HG03095 (cell line): Measurements from ENCODE around the gene SSTR5.
"Not testable (repeated sequence)": the region's sequence is repeated elsewhere in the genome, so short reads cannot be mapped to it uniquely, and the experiment has no call there.

Experiments
- ATAC-seq: cut with Tn5 transposase; IDR thresholded peaks from one replicate; pipeline ENCODE4 v1.9.1; 2021; ENCODE audit warnings: moderate library complexity; ENCODE audit not compliant: unreplicated experiment

Gene SSTR5

DNA sequence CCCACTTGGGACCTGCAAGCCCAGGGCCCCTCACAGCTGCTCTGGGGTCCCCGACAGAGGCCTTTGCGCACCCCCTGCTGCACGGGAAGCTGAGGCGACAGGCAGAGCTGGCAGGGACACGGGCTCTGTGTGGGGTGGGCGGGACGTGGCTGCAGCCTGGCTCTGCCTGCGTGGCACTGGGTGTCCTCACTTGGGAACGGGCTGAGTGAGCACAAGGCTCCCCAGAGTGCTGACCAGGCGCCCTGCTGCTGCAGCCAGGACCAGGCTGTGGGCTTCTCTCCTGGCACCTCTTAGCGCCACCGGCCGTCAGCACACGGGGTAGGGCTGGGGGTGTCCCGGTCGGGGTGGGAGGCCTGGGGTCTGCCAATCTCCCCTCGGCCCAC is 16.9 kb downstream of the SSTR5 start:
- no peak for ATAC-seq

DNA sequence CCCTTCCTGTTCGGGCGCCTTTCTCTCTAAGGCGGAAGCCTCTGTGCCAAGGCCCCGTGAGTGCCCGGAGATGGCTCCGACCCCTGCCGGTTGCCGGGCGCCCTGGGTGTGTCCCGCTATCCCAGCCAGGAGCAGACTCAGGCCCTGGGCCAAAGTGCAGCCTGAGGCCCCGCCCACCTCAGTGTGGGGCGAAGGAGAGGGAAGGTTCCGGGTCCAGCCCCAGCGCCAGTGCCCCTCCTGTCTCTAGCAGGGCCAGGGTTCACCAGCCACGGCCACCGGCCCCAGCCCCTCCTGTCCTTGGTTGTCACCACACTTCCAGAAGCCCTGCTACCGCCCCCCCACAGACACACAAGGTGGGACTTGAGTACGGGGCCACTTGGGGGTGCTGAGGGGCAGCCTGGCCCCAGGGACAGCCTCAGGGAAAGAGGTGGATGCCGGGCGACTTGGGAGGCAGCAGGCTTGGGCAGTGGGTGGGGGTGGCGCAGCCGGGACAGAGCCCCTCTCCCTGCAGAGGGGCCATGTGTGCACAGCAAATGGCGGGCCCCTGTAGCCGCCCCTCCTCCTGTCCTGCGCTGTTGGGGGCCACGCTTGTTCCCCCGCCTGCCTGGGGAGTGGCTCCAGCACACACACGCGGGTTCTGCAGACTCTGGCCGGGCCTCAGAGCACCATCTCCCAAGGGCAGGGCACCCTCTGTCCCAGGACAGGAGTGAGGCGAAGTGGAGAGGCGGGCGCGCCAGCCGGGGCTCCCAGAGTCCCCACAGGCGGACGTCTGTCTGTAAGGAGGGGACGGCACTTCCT is 17.5 kb downstream of the SSTR5 start:
- no peak for ATAC-seq

DNA sequence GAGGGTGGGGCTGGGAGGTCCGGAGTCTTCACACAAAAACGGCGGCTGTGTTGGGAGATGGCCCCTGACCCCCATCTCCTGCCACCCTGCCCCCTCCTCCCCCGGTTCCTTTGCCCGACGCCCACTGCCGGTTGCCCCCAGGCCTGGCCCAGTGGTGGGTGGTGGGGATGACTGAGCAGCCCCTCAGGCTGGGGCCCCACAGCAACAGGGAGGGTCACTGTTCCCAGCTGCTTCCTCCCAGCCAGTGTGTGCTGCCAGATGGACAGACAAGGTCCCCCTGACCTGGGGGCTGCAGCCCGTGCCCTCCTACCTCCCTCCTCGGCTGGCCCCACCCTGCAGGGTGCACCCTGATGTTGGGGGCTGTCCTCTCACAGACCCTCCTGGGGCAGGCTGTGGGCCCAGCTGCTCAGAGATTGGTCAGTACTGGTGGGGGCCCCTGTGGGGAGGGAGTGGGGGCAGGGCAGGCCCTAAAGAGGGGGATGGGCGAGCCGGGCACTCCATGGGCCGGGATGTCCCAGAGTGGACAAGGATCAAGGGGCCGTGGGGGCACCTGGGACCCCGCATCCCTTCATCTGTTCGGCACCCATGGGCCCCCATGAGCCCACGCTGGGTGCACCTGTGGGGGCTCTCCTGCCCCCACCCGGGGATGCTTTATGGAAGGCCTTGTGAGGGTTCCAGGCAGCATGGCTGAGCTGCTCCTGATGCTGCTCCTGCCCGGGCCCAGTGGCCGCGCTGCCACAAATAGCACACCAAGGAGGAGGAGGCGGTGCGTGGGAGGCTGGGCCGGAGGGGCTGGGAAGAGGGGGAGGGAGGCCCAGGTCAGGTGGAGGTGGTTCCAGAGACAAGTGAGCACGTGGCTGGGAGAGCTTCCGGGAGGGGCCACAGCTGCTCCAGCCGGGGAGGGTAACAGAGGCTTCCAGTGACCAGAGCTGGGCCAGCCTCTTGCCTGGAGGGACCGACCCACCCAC is 18.4 kb downstream of the SSTR5 start:
- ATAC-seq = no peak

DNA sequence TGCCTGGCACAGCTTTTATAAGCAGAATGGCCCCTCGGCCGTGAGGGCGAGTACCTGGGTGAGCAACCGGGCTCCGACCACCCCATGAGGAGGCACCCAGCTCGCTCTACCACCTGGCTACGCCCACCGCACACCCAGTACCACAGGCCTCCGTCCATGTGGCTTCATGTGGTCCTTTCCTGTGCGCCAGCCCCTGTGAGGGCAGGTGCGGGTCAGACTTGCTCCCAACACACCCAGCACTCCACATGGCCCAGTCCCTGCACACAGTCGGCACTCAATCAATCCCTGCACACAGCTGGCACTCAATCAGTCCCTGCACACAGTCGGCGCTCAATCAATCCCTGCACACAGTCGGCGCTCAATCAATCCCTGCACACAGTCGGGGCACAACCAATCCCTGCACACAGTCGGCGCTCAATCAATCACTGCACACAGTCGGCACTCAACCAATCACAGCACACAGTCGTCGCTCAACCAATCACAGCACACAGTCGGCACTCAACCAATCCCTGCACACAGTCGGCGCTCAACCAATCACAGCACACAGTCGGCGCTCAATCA is 19.5 kb downstream of the SSTR5 start:
- ATAC-seq = no peak

DNA sequence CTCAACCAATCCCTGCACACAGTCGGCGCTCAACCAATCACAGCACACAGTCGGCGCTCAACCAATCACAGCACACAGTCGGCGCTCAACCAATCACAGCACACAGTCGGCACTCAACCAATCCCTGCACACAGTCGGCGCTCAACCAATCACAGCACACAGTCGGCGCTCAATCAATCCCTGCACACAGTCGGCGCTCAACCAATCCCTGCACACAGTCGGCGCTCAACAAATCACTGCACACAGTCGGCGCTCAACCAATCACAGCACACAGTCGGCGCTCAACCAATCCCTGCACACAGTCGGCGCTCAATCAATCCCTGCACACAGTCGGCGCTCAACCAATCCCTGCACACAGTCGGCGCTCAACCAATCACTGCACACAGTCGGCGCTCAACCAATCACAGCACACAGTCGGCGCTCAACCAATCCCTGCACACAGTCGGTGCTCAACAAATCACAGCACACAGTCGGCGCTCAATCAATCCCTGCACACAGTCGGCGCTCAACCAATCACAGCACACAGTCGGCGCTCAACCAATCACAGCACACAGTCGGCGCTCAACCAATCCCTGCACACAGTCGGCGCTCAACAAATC is 20.2 kb downstream of the SSTR5 start:
- not testable (repeated sequence) for ATAC-seq

DNA sequence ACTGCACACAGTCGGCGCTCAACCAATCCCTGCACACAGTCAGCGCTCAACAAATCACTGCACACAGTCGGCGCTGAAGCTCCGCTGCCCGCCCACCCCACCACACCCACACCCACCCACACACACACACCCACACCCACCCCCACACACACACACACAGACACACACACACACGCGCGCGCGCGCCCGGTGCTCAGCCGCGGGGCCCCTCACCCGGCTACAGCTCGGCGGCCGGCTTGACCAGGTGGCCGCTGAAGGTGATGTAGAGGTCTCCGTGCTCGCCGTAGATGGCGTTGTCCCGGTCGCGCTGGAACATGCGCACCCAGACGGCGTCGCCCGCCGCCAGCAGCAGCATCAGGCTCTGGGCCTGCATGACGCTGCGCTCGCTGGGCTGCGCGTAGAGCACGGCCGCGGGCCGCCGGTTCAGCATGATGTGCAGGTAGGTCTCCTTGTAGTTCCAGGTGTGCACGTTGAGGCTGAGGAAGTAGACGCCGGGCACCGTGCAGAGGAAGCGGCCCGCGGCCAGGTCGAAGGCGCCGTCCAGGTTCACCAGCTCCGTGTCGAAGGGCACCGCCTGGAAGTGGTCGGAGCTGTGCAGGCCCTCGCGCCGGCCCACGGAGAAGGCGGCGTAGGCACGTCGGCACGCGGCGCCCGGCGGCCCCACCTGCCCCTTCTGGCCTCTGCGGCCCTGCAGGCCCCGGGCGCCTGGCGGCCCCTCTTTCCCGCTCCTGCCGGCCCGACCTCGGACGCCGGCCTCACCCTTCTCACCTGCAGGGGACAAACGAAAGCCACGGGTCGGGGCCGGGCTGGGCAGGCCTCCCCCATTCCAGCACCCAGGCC is 21.0 kb downstream of the SSTR5 start:
- no peak for ATAC-seq

DNA sequence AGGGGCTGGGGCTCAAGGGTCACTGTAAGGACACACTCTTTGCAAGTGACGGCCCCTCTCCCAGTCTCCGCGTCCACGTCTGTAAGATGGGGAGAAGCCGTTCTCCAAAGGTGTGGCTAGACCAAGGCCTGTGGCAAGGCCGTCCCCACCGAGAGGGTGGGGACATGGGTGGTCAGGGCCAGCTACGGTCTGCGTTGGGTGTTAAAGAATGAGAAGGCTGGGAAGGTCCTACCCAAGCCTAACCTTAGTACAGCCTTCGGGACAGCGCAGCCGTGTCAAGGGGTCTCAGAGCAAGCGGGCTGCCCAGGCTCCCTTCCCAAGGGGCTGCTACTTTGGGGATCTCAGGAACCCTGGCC is 21.6 kb downstream of the SSTR5 start:
- ATAC-seq = no peak

DNA sequence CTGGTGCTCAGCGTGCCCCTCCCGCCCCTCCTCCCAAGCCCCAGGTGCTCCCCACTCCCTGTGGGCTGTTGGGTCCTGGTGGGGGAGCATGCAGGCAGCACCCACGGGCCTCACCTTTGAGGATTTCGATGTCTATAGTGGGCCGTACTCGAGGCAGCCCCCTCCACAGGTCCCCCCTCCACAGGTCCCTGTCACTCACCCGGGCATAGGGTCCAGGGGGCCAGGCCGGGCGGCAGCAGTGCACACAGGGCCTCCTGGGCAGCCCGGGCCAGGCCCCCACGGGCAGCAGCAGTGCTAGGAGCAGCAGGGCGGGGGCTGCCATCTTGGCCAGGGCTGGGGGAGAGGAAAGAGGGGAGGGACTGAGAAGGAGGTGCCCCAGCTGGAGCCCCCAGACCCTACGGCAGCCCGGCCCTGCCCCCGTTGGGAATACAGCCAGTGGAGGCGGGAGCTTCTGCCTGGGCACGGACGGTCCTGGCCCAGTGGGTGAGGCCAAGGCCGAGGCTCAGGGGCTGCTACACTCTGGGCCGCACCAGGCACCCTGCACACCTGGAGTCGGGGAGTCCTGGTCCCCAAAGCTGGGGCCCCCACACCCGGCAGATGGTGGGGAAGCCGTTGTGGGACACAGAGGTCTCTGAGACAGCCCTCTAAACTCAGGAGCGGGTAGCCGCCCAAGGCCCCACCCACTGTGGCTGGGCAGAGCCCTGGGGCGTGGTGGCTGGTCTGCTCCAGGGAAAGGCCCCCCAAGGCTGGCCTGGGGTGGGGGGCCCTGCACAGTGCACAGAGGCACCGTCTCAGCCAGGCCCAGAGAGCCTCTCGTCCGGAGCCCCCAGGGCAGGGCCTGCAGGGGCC is 22.3 kb downstream of the SSTR5 start:
- ATAC-seq = no peak

DNA sequence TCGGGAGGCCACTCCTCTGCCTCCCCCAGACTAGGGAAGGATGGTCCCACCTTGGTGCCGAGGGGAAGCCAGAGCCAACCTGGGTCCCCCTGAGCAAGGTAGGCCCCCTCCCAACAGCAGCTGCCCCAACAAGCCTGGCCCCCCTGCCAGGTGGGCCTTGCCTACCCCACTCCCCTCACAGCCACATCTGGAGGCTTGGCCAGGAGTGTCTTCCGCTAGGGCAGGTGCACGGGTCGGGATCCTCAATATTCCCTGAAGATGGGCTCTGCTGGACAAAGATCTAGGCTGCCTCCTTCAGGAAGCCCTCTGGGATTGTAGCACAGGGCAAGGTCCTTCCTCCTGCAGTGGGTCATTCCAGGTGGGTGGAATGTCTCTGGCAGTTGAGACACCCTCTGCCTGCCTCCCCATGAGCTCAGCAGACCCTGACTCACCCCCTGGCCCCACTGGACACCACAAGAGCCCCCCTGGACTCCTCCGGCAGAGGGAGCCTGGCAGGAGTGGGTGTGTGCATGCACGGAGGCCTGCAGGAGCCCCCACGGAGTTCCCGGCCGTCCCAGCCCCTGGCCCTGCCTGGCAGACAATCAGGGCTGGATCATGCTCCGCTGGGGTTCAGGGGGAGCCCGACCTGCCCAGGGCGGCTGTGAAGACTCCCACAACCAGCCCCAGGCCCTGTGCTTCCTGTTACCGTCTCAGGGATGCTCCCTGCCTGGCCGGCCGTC is 23.1 kb downstream of the SSTR5 start:
- ATAC-seq = no peak

DNA sequence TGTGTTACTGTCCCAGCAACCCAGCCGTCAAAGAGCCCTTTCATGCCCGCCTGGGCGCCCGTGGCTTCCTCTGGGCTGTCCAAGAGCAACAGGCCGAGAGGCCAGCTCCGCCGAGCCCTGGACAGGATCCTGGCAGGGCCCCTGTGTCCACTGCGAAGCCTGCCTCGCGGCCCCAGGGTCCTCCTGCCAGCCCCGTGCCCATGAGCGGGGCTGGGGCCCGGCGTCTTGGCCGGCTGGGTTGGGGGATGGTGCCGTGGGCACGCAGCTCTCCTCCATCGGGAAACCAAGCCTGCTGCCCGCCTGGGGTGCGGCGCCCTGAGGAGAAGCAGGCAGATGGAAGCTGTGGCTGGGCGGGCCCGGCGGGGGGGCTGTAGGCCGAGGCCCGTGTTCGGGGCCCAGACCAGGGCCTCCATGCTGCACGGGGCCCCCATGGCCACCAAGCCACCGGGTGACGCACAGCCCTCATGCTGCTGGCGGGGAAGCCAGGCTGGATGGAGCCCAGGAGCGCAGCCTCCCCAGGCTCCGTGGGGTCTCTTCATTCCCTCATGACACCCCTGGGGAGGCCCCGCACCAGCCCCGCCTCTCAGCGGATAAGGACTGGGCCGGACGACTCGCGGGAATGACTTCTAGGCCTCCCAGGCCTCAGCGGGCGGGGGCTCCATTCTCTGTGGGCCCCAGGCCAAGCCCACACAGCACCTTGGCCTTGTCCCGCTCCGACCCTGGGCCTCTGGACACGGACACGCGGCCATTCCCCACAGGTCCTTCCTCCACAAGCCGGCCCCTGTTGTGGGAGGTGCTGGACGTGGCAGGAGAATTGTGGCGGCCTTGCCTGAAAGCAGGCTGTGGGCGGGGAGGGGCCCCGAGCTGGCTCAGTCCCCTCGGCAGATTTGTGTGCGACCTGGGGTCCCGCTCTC is 23.9 kb downstream of the SSTR5 start, which contains the start of gene C1QTNF8:
TSS of gene C1QTNF8 (minus strand) at position 76 of the 914 bp plus-strand sequence. CDS start 1,322 bp downstream, outside the sequence.
- ATAC-seq = no peak

DNA sequence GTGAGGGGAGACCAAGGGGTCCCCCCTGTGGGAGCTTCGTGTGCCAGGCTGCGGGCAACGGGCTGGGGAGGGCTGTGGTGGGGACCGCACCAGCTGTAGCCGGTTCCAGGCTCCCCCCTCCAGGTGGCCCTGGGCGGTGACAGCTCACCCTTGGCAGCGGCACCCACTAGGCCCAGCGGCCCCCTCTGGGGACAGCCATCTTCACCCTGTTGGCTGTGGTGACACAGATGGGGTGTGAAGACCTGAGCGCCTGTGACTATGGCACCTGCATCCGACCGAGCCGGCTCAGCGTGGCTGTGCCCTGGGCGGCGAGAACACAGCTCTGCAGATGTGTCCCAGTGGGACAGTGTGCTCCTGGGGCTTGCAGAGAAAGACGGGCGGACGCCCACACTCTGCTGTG is 24.6 kb downstream of the SSTR5 start:
- ATAC-seq = no peak

DNA sequence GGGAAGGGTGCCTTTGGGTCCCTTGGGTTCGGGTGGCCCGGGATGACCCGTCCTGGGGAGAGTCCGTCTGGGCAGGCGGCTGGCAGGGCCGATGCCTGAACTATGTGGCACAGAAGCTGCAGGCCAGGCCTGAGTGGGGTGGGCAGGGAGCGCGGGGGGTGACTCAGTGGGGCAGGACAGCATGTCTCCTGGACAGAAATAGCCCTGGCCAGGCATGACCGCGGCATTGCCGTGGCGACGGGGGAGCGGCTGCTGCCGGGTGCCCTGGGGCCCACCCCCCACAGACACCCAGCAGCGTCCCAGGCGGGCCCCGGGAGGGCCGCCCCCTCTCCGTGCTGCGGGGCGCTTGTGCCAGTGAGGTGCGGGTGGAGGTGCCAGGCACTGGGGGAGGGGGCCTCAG is 25.3 kb downstream of the SSTR5 start:
- no peak for ATAC-seq

DNA sequence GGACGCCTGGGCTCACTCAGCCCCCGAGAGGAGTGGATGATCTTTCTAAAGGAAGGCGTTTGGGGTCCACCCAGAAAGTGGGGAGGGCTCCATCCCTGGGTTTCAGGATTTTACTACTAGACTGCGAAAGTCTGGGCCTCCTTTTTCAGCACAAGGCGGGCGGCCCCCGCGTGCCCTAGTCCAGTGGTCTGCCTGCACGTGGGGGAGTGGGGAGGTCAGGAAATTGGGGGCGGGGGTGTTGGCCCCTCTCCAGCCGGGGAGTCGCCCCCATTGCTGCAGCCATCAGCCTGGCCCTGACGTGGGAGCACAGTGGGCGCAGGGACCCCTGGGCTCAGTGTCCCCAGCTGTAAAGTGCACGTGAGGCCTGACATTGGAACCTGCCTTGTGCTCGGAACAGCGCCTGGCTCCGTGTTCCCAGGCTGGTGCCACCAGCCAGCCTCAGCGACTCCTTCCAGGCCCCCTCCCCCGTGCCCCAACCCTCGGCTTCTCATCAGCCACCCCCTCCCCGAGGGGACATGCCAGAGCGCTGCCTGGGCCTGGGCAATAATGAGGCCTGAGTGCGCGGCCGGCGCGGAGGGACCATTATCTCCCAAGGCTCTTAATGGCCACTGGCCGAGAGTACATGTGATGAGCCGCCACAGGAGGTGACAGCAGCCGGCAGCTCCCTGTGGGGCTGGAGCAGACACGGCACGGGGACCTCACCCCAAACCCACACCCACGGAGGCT is 25.9 kb downstream of the SSTR5 start:
- ATAC-seq = no peak

DNA sequence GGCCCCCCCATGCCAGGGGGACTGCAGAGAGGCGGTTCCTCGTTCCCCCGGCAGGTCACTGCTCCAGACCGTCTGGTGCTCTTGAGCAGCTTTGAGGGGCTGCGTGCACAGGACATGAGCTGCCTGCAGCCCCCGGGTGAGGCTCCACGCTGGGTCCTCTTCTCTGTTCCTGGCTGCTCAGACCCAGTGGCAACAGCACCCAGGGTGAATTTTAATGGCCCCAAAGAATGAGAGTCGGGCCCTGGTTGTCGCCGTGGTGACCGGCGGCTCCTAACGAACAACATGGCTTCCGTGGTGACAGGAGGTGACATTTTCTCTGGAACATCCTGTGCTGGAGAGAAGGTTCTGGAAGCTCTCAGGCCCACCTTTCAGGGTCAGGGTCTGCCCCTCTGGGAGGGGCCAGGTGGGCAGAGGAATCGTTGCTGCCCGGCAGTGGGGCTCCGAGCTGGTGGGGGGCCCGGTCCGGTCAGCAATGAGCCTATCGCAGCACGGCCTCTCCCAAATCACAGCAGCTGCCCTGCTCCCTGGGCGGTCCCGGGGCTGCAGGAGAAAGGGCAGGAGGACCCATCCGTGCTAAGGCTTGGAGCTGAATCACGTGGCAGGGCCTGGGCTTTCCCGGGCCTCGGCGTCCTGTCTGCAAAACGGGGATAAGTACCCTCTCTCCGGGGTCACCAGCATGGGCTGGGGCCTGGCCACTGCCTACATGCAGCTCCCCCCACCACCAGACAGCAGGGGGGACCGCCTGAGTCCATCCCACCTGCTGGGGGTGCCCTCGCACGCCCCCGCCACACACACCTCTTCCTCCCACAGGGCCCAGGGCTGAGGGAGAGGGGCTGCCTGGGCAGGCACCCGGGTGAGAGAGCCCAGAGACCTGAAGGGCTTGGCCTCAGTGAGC is 26.9 kb downstream of the SSTR5 start:
- ATAC-seq = no peak

DNA sequence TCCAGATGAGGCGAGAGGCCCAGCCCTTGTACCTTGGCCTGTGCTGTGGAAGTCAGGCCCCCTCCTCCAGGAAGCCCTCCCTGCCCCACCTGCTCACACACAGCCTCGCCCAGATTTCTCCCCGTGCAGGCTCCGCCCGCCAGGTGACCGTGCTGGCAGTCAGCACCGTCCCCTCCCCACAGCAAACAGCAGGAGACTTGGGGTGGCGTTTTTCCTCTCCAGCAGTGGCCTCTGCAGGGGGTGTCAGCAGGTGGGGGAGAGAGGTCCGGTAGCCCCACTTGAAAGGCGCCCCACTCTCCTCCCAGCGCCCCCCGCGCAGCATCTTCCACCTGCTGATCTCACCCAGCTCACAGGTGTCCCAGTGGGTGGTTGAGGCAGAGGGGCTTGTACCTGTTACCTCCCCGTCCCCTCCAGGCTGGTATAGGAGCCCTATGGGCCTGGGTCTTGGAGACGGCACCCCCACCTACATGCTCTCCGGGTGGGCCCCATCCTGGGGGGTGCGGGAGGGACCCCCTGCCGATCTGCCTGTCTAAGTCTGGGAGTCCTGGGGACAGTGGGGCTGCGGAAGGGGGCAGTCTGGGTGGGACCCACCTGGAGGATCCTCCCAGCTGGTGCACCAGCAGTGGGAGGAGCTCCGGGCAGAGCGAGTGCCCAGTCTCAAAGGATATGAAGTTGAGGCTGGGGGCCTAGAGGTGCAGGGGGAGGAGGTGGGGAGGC is 27.7 kb downstream of the SSTR5 start:
- no peak for ATAC-seq
